Measurements from ENCODE around the gene COL1A1. TPM values are rescaled to one million over a fixed set of nuclear protein-coding genes. Genes with fewer than 3 reads are reported as not detected.

Gene COL1A1
- polyA plus RNA-seq, 4 donors = 2.2 to 320 (median 27.2) TPM

- 74 to 88% (median 79%) methylated on average over 8 of the region's 8 CpGs for WGBS, 3 donors
- FAIRE-seq (no peak), DNase-seq (no peak)
- Histone ChIP-seq H3K27ac (ENCODE audit: low read depth in 1 of 3, low read length in 2 of 3) (peak overlapping the region in 1 of 3 donors; percentile 57), H3K9me3 (ENCODE audit: control insufficient read depth in 2 of 2, insufficient read depth in 1 of 2, low read depth in 1 of 2, low read length in 1 of 2) (no peaks in the 10 kb centered on the region), H3K27me3 (ENCODE audit: control insufficient read depth in 3 of 3, insufficient read depth in 3 of 3, low read length in 3 of 3) (no peaks in the 10 kb centered on the region), H3K36me3 (ENCODE audit: control insufficient read depth in 3 of 3, insufficient read depth in 2 of 3, low read depth in 1 of 3, low read length in 3 of 3) (no peaks in the 10 kb centered on the region), H3K4me1 (ENCODE audit: control insufficient read depth in 3 of 3, insufficient read depth in 2 of 3, low read depth in 1 of 3, low read length in 2 of 3) (peaks cover 0 to 17% (median 0%) of the 10 kb centered on the region in 3 donors), H3K4me3 (ENCODE audit: low read depth in 1 of 3, low read length in 3 of 3) (no peak overlapping the region)
Measured at GRCh38 chr17:50155115-50155819, 46.2 kb downstream of the COL1A1 start.

- Histone ChIP-seq H3K4me3 (ENCODE audit: low read depth in 1 of 3, low read length in 3 of 3) (no peak overlapping the region), H3K27ac (ENCODE audit: low read depth in 1 of 3, low read length in 2 of 3) (peak overlapping the region in 1 of 3 donors; percentile 57), H3K4me1 (ENCODE audit: control insufficient read depth in 3 of 3, insufficient read depth in 2 of 3, low read depth in 1 of 3, low read length in 2 of 3) (peaks cover 0 to 17% (median 0%) of the 10 kb centered on the region in 3 donors), H3K36me3 (ENCODE audit: control insufficient read depth in 3 of 3, insufficient read depth in 2 of 3, low read depth in 1 of 3, low read length in 3 of 3) (no peaks in the 10 kb centered on the region), H3K9me3 (ENCODE audit: control insufficient read depth in 2 of 2, insufficient read depth in 1 of 2, low read depth in 1 of 2, low read length in 1 of 2) (no peaks in the 10 kb centered on the region), H3K27me3 (ENCODE audit: control insufficient read depth in 3 of 3, insufficient read depth in 3 of 3, low read length in 3 of 3) (no peaks in the 10 kb centered on the region)
- FAIRE-seq = no peak
- 15 to 32% (median 17%) methylated on average over 1 of the region's 1 CpG for WGBS, 3 donors
- no peak for DNase-seq
Measured at GRCh38 chr17:50154604-50155003, 46.8 kb downstream of the COL1A1 start.

- H3K27me3 ChIP-seq (ENCODE audit: control insufficient read depth in 3 of 3, insufficient read depth in 3 of 3, low read length in 3 of 3) = no peaks in the 10 kb centered on the region
- H3K36me3 ChIP-seq (ENCODE audit: control insufficient read depth in 3 of 3, insufficient read depth in 2 of 3, low read depth in 1 of 3, low read length in 3 of 3) = no peaks in the 10 kb centered on the region
- no peak overlapping the region for H3K4me3 ChIP-seq (ENCODE audit: low read depth in 1 of 3, low read length in 3 of 3)
- 24 to 48% (median 40%) methylated on average over 16 of the region's 16 CpGs for WGBS, 3 donors
- peak overlapping the region in 1 of 3 donors; percentile 57 for H3K27ac ChIP-seq (ENCODE audit: low read depth in 1 of 3, low read length in 2 of 3)
- FAIRE-seq = no peak
- DNase-seq = peak in 1 of 2 donors; percentile 60
- H3K9me3 ChIP-seq (ENCODE audit: control insufficient read depth in 2 of 2, insufficient read depth in 1 of 2, low read depth in 1 of 2, low read length in 1 of 2) = no peaks in the 10 kb centered on the region
- H3K4me1 ChIP-seq (ENCODE audit: control insufficient read depth in 3 of 3, insufficient read depth in 2 of 3, low read depth in 1 of 3, low read length in 2 of 3) = peaks cover 0 to 17% (median 0%) of the 10 kb centered on the region in 3 donors
Measured at GRCh38 chr17:50153650-50154575, 47.5 kb downstream of the COL1A1 start.

- no peak for DNase-seq
- H3K4me3 ChIP-seq (ENCODE audit: low read depth in 1 of 3, low read length in 3 of 3) = no peak overlapping the region
- FAIRE-seq = no peak
Measured at GRCh38 chr17:50152736-50153135, 48.7 kb downstream of the COL1A1 start.

GRCh38 chr17:50151937-50152547 lies 49.4 kb downstream of the COL1A1 start:
- DNase-seq (peak; percentile 93 to 94), FAIRE-seq (no peak)
- H3K4me3 ChIP-seq (ENCODE audit: low read depth in 1 of 3, low read length in 3 of 3) = peak overlapping the region in 2 of 3 donors; percentile 85 to 87
- H3K4me1 ChIP-seq (ENCODE audit: control insufficient read depth in 3 of 3, insufficient read depth in 2 of 3, low read depth in 1 of 3, low read length in 2 of 3) = peaks cover 3 to 33% (median 11%) of the 10 kb centered on the region in 3 donors
- H3K9me3 ChIP-seq (ENCODE audit: control insufficient read depth in 2 of 2, insufficient read depth in 1 of 2, low read depth in 1 of 2, low read length in 1 of 2) = no peaks in the 10 kb centered on the region
- no peaks in the 10 kb centered on the region for H3K27me3 ChIP-seq (ENCODE audit: control insufficient read depth in 3 of 3, insufficient read depth in 3 of 3, low read length in 3 of 3)
- peak overlapping the region; percentile 76 to 94 (median 86) for H3K27ac ChIP-seq (ENCODE audit: low read depth in 1 of 3, low read length in 2 of 3)
- 0 to 4% (median 1%) methylated on average over 12 of the region's 12 CpGs for WGBS, 3 donors
- peaks cover 0 to 8% (median 0%) of the 10 kb centered on the region in 3 donors for H3K36me3 ChIP-seq (ENCODE audit: control insufficient read depth in 3 of 3, insufficient read depth in 2 of 3, low read depth in 1 of 3, low read length in 3 of 3)

More at GRCh38 chr17:50152736-50153135, 48.7 kb downstream of the COL1A1 start:
- H3K36me3 ChIP-seq (ENCODE audit: control insufficient read depth in 3 of 3, insufficient read depth in 2 of 3, low read depth in 1 of 3, low read length in 3 of 3) = peaks cover 0 to under 1% (median 0%) of the 10 kb centered on the region in 3 donors
- H3K4me1 ChIP-seq (ENCODE audit: control insufficient read depth in 3 of 3, insufficient read depth in 2 of 3, low read depth in 1 of 3, low read length in 2 of 3) = peaks cover 0 to 26% (median 5%) of the 10 kb centered on the region in 3 donors
- no peaks in the 10 kb centered on the region for H3K27me3 ChIP-seq (ENCODE audit: control insufficient read depth in 3 of 3, insufficient read depth in 3 of 3, low read length in 3 of 3)
- 70 to 73% (median 72%) methylated on average over 7 of the region's 7 CpGs for WGBS, 3 donors
- H3K27ac ChIP-seq (ENCODE audit: low read depth in 1 of 3, low read length in 2 of 3) = peak overlapping the region in 1 of 3 donors; percentile 94
- no peaks in the 10 kb centered on the region for H3K9me3 ChIP-seq (ENCODE audit: control insufficient read depth in 2 of 2, insufficient read depth in 1 of 2, low read depth in 1 of 2, low read length in 1 of 2)

GRCh38 chr17:50151041-50151936 lies 50.1 kb downstream of the COL1A1 start:
- peaks cover 3 to 40% (median 13%) of the 10 kb centered on the region in 3 donors for H3K4me1 ChIP-seq (ENCODE audit: control insufficient read depth in 3 of 3, insufficient read depth in 2 of 3, low read depth in 1 of 3, low read length in 2 of 3)

GRCh38 chr17:50150354-50151040 lies 50.9 kb downstream of the COL1A1 start, which contains the start of gene PPP1R9B:
TSS of gene PPP1R9B (minus strand) at chr17:50150677. CDS start at chr17:50150513, 164 bp downstream.
- peaks cover 0 to 23% (median 0%) of the 10 kb centered on the region in 3 donors for H3K36me3 ChIP-seq (ENCODE audit: control insufficient read depth in 3 of 3, insufficient read depth in 2 of 3, low read depth in 1 of 3, low read length in 3 of 3)
- DNase-seq (no peak), FAIRE-seq (no peak)
- peaks cover 3 to 48% (median 13%) of the 10 kb centered on the region in 3 donors for H3K4me1 ChIP-seq (ENCODE audit: control insufficient read depth in 3 of 3, insufficient read depth in 2 of 3, low read depth in 1 of 3, low read length in 2 of 3)
- 0 to 1% (median 1%) methylated on average over 46 to 69 of the region's 69 CpGs for WGBS, 3 donors
- H3K4me3 ChIP-seq (ENCODE audit: low read depth in 1 of 3, low read length in 3 of 3) = peak within 1 kb of the TSS; percentile 75 to 87 (median 85)
- H3K27ac ChIP-seq (ENCODE audit: low read depth in 1 of 3, low read length in 2 of 3) = peak within 1 kb of the TSS; percentile 77 to 94 (median 86)
- H3K9me3 ChIP-seq (ENCODE audit: control insufficient read depth in 2 of 2, insufficient read depth in 1 of 2, low read depth in 1 of 2, low read length in 1 of 2) = no peaks in the 10 kb centered on the region
- no peaks in the 10 kb centered on the region for H3K27me3 ChIP-seq (ENCODE audit: control insufficient read depth in 3 of 3, insufficient read depth in 3 of 3, low read length in 3 of 3)

More at GRCh38 chr17:50151041-50151936, 50.1 kb downstream of the COL1A1 start:
- peak overlapping the region; percentile 75 to 87 (median 85) for H3K4me3 ChIP-seq (ENCODE audit: low read depth in 1 of 3, low read length in 3 of 3)
- WGBS, 3 donors = 0 to 1% (median 1%) methylated on average over 28 to 40 of the region's 40 CpGs
- peak overlapping the region; percentile 77 to 94 (median 86) for H3K27ac ChIP-seq (ENCODE audit: low read depth in 1 of 3, low read length in 2 of 3)
- FAIRE-seq (no peak), DNase-seq (peak; percentile 88 to 96)
- no peaks in the 10 kb centered on the region for H3K27me3 ChIP-seq (ENCODE audit: control insufficient read depth in 3 of 3, insufficient read depth in 3 of 3, low read length in 3 of 3)
- no peaks in the 10 kb centered on the region for H3K9me3 ChIP-seq (ENCODE audit: control insufficient read depth in 2 of 2, insufficient read depth in 1 of 2, low read depth in 1 of 2, low read length in 1 of 2)
- peaks cover 0 to 15% (median 0%) of the 10 kb centered on the region in 3 donors for H3K36me3 ChIP-seq (ENCODE audit: control insufficient read depth in 3 of 3, insufficient read depth in 2 of 3, low read depth in 1 of 3, low read length in 3 of 3)

All from small intestine (tissue), 7 donors.